ENCODE results near the gene SNRPA1.

SNRPA1 gene

DNA sequence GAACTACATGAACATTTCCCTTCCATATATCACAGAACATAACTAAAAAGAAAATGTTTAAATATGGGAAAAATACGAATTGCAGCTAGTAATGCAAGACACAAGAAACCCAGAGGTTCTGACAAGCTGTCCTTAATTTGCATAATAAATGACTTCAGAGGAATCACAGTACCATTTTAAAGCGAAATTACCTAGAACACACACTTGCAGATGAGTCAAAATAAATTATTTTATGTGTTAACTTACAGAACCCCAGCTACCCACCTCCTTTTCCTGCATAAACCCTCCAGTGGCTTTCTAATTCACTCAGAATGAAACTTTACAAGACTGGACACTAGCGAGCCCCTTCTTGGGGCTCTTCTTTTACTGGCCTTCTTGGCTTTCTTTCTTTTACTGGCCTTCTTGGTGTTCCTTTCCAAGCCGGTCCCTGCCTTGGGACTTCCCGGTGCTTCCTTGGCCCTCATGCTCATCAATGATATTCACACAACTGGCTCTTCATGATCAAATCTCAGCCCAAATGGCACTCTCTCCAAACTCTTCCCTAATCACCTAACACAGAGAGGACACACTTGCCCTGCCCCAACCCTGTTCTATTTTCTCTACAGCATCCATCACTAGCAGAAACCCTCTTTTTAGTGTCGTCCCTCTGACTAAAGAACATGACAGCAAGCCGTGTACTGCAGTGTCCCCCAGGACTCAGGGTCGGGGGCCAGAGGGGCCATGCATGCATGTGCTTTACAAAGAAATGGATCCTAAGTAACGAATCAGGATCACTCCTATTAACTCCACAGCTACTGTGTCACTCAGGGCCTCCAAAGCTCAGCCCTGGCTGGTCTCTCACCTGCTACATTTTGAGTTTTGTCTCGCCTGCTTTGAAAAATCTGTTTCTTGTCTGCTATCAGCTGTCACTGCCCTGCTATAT, 48.0 kb downstream of the SNRPA1 start:
- H3K27me3 ChIP-seq (replicated peaks in 2 of 5; ENCODE audit: control insufficient read depth in 4 of 5, insufficient read depth in 5 of 5, low read length in 4 of 5) = no peaks in the 10 kb centered on the region
- H3K27ac ChIP-seq (ENCODE audit: insufficient read depth in 1 of 2, low read depth in 1 of 2, low read length in 2 of 2, poor library complexity in 1 of 2, severe bottlenecking in 2 of 2) = peak overlapping the region in 1 of 2 experiments; percentile 29
- H3K36me3 ChIP-seq (ENCODE audit: control insufficient read depth in 4 of 4, insufficient read depth in 4 of 4, low read length in 3 of 4) = peaks cover 0 to 28% (median 3%) of the 10 kb centered on the region in 4 experiments
- CTCF ChIA-PET = interaction anchor here (0.8 to 3.3 kb wide), 6 partner anchors 6 to 224 kb away, joined by 3 to 19 read pairs (median 3); no protein-coding TSS in a partner anchor
- H3K9me3 ChIP-seq (ENCODE audit: control extremely low read depth in 1 of 5, control insufficient read depth in 4 of 5, insufficient read depth in 2 of 5, low read depth in 1 of 5, low read length in 4 of 5) = no peaks in the 10 kb centered on the region
- DNase-seq = no peak
- POLR2A ChIA-PET = interaction anchor here (0.6 to 1.1 kb wide), 4 partner anchors 10 to 123 kb away, joined by 3 to 6 read pairs (median 4); no protein-coding TSS in a partner anchor
- peak overlapping the region in 3 of 7 experiments; percentile 4 to 51 (median 6) for H3K4me3 ChIP-seq (ENCODE audit: control insufficient read depth in 1 of 7, extremely low read depth in 1 of 7, insufficient read depth in 4 of 7, low read depth in 2 of 7, low read length in 6 of 7)
- peaks cover 61 to 86% (median 80%) of the 10 kb centered on the region in 4 experiments for H3K4me1 ChIP-seq (ENCODE audit: control extremely low read depth in 1 of 4, control insufficient read depth in 4 of 4, insufficient read depth in 4 of 4, low read length in 3 of 4)
- 93% methylated on average over 7 of the region's 10 CpGs for WGBS (ENCODE audit: insufficient coverage)

DNA sequence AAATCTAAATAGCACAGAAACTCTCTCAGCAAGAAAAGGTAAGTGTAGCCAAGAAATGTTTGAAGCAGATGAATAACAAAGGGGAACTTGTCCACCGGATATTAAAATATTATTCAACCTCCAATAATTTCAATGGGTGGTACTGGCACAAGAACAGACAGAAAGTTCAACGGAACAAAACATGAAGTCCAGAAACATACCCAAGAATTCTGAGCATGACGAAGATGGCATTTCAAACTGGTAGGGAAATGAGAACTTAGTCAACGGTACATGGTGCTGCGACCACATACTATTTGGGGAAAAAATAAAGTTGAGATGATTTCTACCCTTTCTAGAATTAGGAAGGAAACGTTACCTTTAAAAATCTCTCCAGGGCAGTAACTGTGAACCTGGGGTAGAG, 48.7 kb downstream of the SNRPA1 start:
- WGBS (ENCODE audit: insufficient coverage) = 22% methylated on average over 4 of the region's 6 CpGs
- peak overlapping the region in 4 of 7 experiments; percentile 1 to 51 (median 10) for H3K4me3 ChIP-seq (ENCODE audit: control insufficient read depth in 1 of 7, extremely low read depth in 1 of 7, insufficient read depth in 4 of 7, low read depth in 2 of 7, low read length in 6 of 7)
- no peaks in the 10 kb centered on the region for H3K27me3 ChIP-seq (replicated peaks in 2 of 5; ENCODE audit: control insufficient read depth in 4 of 5, insufficient read depth in 5 of 5, low read length in 4 of 5)
- ChIA-PET CTCF (interaction anchor here (1.0 to 1.8 kb wide), 3 partner anchors 106 to 118 kb away, joined by 3 to 5 read pairs (median 3); no protein-coding TSS in a partner anchor), POLR2A (interaction anchor here (0.8 kb wide), 1 partner anchor 122 kb away, joined by 3 read pairs; no protein-coding TSS in a partner anchor)
- peaks cover 65 to 93% (median 87%) of the 10 kb centered on the region in 4 experiments for H3K4me1 ChIP-seq (ENCODE audit: control extremely low read depth in 1 of 4, control insufficient read depth in 4 of 4, insufficient read depth in 4 of 4, low read length in 3 of 4)
- H3K27ac ChIP-seq (ENCODE audit: insufficient read depth in 1 of 2, low read depth in 1 of 2, low read length in 2 of 2, poor library complexity in 1 of 2, severe bottlenecking in 2 of 2) = peak overlapping the region in 1 of 2 experiments; percentile 29
- H3K36me3 ChIP-seq (ENCODE audit: control insufficient read depth in 4 of 4, insufficient read depth in 4 of 4, low read length in 3 of 4) = peaks cover 0 to 29% (median 3%) of the 10 kb centered on the region in 4 experiments
- no peaks in the 10 kb centered on the region for H3K9me3 ChIP-seq (ENCODE audit: control extremely low read depth in 1 of 5, control insufficient read depth in 4 of 5, insufficient read depth in 2 of 5, low read depth in 1 of 5, low read length in 4 of 5)
- DNase-seq = no peak

DNA sequence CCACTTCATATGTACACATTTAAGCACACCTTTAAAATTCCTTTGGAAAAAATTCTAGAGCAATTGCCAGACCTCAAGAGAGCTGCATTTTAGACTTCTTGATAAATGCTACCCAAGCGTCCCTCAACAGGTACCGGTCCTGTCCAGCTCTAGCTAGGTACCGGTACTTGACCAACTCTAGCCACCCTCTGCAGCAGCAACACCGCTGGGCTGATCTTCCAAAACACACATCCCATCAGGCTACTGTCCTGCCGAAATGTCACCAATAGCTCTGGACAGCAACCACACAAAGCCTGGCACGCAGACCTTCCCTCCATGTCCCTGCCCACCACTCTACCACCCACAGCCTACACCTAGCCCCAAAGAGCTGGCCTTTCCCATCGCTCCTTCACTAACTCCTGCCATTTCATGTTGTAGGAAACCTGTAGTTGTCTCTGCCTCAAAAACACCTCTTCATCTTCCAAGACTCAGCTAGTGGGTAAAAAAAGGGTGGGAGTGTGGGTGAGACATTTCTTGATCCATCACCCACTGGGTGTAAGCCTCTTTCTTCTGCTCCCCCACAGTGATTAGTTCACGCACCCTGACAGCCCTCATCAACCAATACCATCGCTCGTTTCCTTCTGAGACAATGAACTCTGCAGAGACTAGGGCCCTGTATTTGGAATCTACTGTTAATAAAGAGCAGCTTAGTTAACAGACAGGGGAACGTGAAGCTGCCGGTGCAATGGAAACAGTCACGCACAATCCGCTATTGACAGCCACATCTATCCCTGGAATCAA, 50.0 kb downstream of the SNRPA1 start:
- 98% methylated on average over 10 of the region's 14 CpGs for WGBS (ENCODE audit: insufficient coverage)
- Histone ChIP-seq H3K4me1 (ENCODE audit: control extremely low read depth in 1 of 4, control insufficient read depth in 4 of 4, insufficient read depth in 4 of 4, low read length in 3 of 4) (peaks cover 68 to 99% (median 90%) of the 10 kb centered on the region in 4 experiments), H3K27ac (ENCODE audit: insufficient read depth in 1 of 2, low read depth in 1 of 2, low read length in 2 of 2, poor library complexity in 1 of 2, severe bottlenecking in 2 of 2) (peak overlapping the region in 1 of 2 experiments; percentile 62), H3K9me3 (ENCODE audit: control extremely low read depth in 1 of 5, control insufficient read depth in 4 of 5, insufficient read depth in 2 of 5, low read depth in 1 of 5, low read length in 4 of 5) (no peaks in the 10 kb centered on the region), H3K4me3 (ENCODE audit: control insufficient read depth in 1 of 7, extremely low read depth in 1 of 7, insufficient read depth in 4 of 7, low read depth in 2 of 7, low read length in 6 of 7) (peak overlapping the region in 3 of 7 experiments; percentile 29 to 53 (median 34)), H3K36me3 (ENCODE audit: control insufficient read depth in 4 of 4, insufficient read depth in 4 of 4, low read length in 3 of 4) (peaks cover 0 to 29% (median 3%) of the 10 kb centered on the region in 4 experiments), H3K27me3 (replicated peaks in 2 of 5; ENCODE audit: control insufficient read depth in 4 of 5, insufficient read depth in 5 of 5, low read length in 4 of 5) (no peaks in the 10 kb centered on the region)
- POLR2A ChIA-PET = interaction anchor here (0.6 kb wide), 1 partner anchor 181 kb away, joined by 6 read pairs; no protein-coding TSS in a partner anchor
- CTCF ChIA-PET = interaction anchor here (0.7 to 2.4 kb wide), 15 partner anchors 9 to 118 kb away, joined by 3 to 8 read pairs (median 4); no protein-coding TSS in a partner anchor
- no peak for DNase-seq

DNA sequence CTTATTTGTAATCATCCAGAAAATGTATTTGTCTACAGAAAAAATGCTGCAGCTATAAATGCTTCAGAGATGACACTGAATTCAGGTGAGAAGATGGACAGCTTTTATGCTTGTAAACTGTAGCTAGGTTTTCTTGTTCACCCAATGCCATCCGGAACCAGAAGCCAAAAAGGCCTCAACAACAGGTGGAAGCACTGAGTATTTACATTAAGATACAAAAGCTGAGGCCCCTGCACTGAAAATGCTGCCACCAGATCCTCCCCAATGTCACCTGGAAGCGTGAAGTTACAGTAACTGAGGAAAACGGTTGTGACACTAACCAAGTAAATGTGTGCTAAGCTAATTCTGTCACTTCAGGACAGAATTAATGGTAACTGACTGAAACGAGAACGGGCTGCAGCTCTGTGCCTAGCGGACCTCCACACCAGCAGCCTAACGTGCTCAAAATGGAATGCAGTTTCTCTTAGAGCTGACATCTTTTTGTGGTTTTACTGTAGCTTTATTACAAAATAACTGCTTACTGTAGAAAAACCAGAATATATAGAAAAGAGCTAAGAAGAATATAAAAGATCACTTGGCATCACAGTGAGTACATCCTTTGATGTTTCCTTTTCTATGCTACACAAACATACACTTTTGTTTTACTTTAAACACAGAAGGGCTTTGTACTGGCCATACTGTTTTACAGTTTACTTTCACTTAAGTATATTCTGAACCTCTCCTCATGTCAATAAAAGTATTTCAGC, 50.8 kb downstream of the SNRPA1 start:
- peak overlapping the region; percentile 62 to 72 for H3K27ac ChIP-seq (ENCODE audit: insufficient read depth in 1 of 2, low read depth in 1 of 2, low read length in 2 of 2, poor library complexity in 1 of 2, severe bottlenecking in 2 of 2)
- H3K9me3 ChIP-seq (ENCODE audit: control extremely low read depth in 1 of 5, control insufficient read depth in 4 of 5, insufficient read depth in 2 of 5, low read depth in 1 of 5, low read length in 4 of 5) = no peaks in the 10 kb centered on the region
- ChIA-PET CTCF (interaction anchor here (0.7 to 2.4 kb wide), 18 partner anchors 8 to 154 kb away, joined by 3 to 8 read pairs (median 4); no protein-coding TSS in a partner anchor), POLR2A (interaction anchor here (0.5 to 0.8 kb wide), 2 partner anchors 77 to 123 kb away, joined by 3 read pairs; no protein-coding TSS in a partner anchor)
- peaks cover 0 to 25% (median 3%) of the 10 kb centered on the region in 4 experiments for H3K36me3 ChIP-seq (ENCODE audit: control insufficient read depth in 4 of 4, insufficient read depth in 4 of 4, low read length in 3 of 4)
- peak in 2 of 3 donors; percentile 43 to 53 for DNase-seq
- no peaks in the 10 kb centered on the region for H3K27me3 ChIP-seq (replicated peaks in 2 of 5; ENCODE audit: control insufficient read depth in 4 of 5, insufficient read depth in 5 of 5, low read length in 4 of 5)
- 32% methylated on average over 6 of the region's 7 CpGs for WGBS (ENCODE audit: insufficient coverage)
- H3K4me1 ChIP-seq (ENCODE audit: control extremely low read depth in 1 of 4, control insufficient read depth in 4 of 4, insufficient read depth in 4 of 4, low read length in 3 of 4) = peaks cover 66 to 100% (median 89%) of the 10 kb centered on the region in 4 experiments
- peak overlapping the region in 4 of 7 experiments; percentile 29 to 53 (median 32) for H3K4me3 ChIP-seq (ENCODE audit: control insufficient read depth in 1 of 7, extremely low read depth in 1 of 7, insufficient read depth in 4 of 7, low read depth in 2 of 7, low read length in 6 of 7)

DNA sequence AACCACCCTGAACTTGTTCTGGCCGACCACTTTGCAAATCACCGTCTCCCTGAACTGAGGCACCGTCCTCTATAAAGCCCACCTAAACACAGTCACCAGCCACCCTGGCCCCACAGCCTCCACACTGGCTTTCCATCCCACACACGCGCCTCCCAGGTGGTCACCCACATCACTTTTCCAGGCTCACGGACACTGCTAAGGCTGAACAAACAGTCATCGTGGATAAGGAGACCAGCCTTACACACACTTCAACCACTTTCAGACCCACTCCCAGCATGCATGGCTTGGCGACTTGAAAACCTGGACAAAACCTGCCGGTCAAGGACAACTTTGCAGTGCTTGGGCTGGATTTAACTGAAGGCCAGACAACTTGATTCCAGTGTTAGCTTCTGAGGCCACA, 51.6 kb downstream of the SNRPA1 start:
- H3K36me3 ChIP-seq (ENCODE audit: control insufficient read depth in 4 of 4, insufficient read depth in 4 of 4, low read length in 3 of 4) = peaks cover 0 to 25% (median 3%) of the 10 kb centered on the region in 4 experiments
- POLR2A ChIA-PET = interaction anchor here (0.5 to 1.2 kb wide), 4 partner anchors 9 to 122 kb away, joined by 3 to 6 read pairs (median 3); partner anchors contain the start of gene CHSY1
- H3K27me3 ChIP-seq (replicated peaks in 2 of 5; ENCODE audit: control insufficient read depth in 4 of 5, insufficient read depth in 5 of 5, low read length in 4 of 5) = no peaks in the 10 kb centered on the region
- CTCF ChIA-PET = interaction anchor here (0.8 to 2.4 kb wide), 11 partner anchors 7 to 155 kb away, joined by 3 to 8 read pairs (median 4); no protein-coding TSS in a partner anchor
- WGBS (ENCODE audit: insufficient coverage) = 87% methylated on average over 9 of the region's 9 CpGs
- H3K27ac ChIP-seq (ENCODE audit: insufficient read depth in 1 of 2, low read depth in 1 of 2, low read length in 2 of 2, poor library complexity in 1 of 2, severe bottlenecking in 2 of 2) = peak overlapping the region; percentile 72 to 86
- DNase-seq = no peak
- peaks cover 69 to 100% (median 88%) of the 10 kb centered on the region in 4 experiments for H3K4me1 ChIP-seq (ENCODE audit: control extremely low read depth in 1 of 4, control insufficient read depth in 4 of 4, insufficient read depth in 4 of 4, low read length in 3 of 4)
- H3K4me3 ChIP-seq (ENCODE audit: control insufficient read depth in 1 of 7, extremely low read depth in 1 of 7, insufficient read depth in 4 of 7, low read depth in 2 of 7, low read length in 6 of 7) = peak overlapping the region in 3 of 7 experiments; percentile 27 to 62 (median 54)
- H3K9me3 ChIP-seq (ENCODE audit: control extremely low read depth in 1 of 5, control insufficient read depth in 4 of 5, insufficient read depth in 2 of 5, low read depth in 1 of 5, low read length in 4 of 5) = no peaks in the 10 kb centered on the region

DNA sequence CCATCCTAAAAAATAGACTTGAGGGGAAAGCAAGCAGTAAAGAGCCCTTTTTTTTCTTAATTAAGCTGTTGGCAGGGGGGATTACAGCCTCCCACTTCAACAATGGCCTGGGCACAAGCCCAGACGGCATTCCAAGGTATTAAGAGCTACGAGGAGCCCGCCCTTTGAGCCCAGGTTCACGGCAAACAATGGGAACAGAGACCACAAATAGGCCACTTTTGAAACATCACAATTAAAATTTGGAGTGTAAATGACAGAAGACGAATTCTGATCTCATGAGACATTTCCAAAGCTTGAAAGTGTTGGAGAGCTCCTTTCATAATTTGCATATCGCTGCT, 52.1 kb downstream of the SNRPA1 start:
- H3K4me1 ChIP-seq (ENCODE audit: control extremely low read depth in 1 of 4, control insufficient read depth in 4 of 4, insufficient read depth in 4 of 4, low read length in 3 of 4) = peaks cover 69 to 99% (median 84%) of the 10 kb centered on the region in 4 experiments
- POLR2A ChIA-PET = interaction anchor here (0.7 to 1.2 kb wide), 4 partner anchors 9 to 76 kb away, joined by 3 to 6 read pairs (median 3); partner anchors contain the start of gene CHSY1

More for the DNA sequence above, 52.1 kb downstream of the SNRPA1 start:
- DNase-seq = no peak
- Histone ChIP-seq H3K36me3 (ENCODE audit: control insufficient read depth in 4 of 4, insufficient read depth in 4 of 4, low read length in 3 of 4) (peaks cover 0 to 21% (median 2%) of the 10 kb centered on the region in 4 experiments), H3K27me3 (replicated peaks in 2 of 5; ENCODE audit: control insufficient read depth in 4 of 5, insufficient read depth in 5 of 5, low read length in 4 of 5) (no peaks in the 10 kb centered on the region), H3K27ac (ENCODE audit: insufficient read depth in 1 of 2, low read depth in 1 of 2, low read length in 2 of 2, poor library complexity in 1 of 2, severe bottlenecking in 2 of 2) (peak overlapping the region; percentile 72 to 86), H3K9me3 (ENCODE audit: control extremely low read depth in 1 of 5, control insufficient read depth in 4 of 5, insufficient read depth in 2 of 5, low read depth in 1 of 5, low read length in 4 of 5) (no peaks in the 10 kb centered on the region), H3K4me3 (ENCODE audit: control insufficient read depth in 1 of 7, extremely low read depth in 1 of 7, insufficient read depth in 4 of 7, low read depth in 2 of 7, low read length in 6 of 7) (peak overlapping the region in 6 of 7 experiments; percentile 23 to 62 (median 40))
- CTCF ChIA-PET = interaction anchor here (0.8 to 2.3 kb wide), 13 partner anchors 9 to 412 kb away, joined by 3 to 9 read pairs (median 4); partner anchors contain the start of gene CHSY1
- WGBS (ENCODE audit: insufficient coverage) = 72% methylated on average over 6 of the region's 6 CpGs

All from common myeloid progenitor, CD34-positive (primary cell).